ENCODE measurements around the gene SERINC2.

DNA sequence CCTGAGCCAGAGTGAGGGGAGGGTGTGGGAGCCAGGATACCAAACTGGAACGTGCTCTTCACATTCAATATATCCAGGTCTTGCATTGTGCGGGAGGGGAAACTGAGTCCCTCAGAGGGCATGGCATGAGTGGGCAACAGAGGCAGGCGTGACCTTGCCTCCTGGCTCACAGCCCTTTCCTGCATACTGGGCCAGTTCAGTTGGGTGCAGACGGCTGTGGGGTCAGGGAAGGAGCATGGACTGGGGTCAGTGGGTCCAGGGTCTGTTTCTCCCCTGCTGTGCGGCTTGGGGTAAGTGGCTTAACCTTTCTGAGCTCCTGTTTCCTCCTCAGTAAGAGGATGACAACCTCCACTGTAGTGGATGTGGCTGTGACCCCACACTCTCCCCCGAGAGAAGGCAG, 16.6 kb downstream of the SERINC2 start:
- TF ChIP-seq, protein P1, sequence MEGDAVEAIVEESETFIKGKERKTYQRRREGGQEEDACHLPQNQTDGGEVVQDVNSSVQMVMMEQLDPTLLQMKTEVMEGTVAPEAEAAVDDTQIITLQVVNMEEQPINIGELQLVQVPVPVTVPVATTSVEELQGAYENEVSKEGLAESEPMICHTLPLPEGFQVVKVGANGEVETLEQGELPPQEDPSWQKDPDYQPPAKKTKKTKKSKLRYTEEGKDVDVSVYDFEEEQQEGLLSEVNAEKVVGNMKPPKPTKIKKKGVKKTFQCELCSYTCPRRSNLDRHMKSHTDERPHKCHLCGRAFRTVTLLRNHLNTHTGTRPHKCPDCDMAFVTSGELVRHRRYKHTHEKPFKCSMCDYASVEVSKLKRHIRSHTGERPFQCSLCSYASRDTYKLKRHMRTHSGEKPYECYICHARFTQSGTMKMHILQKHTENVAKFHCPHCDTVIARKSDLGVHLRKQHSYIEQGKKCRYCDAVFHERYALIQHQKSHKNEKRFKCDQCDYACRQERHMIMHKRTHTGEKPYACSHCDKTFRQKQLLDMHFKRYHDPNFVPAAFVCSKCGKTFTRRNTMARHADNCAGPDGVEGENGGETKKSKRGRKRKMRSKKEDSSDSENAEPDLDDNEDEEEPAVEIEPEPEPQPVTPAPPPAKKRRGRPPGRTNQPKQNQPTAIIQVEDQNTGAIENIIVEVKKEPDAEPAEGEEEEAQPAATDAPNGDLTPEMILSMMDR (IDR thresholded peaks at IDR 0.05), result no peak
- no peak for TF ChIP-seq POLR2A (IDR thresholded peaks at IDR 0.05)
